ENCODE data around the gene CYP2W1. TPM values are rescaled to one million over a fixed set of nuclear protein-coding genes. Genes with fewer than 3 reads are reported as not detected.
"Not testable (repeated sequence)": the region's sequence is repeated elsewhere in the genome, so short reads cannot be mapped to it uniquely, and the experiment has no call there.

Gene CYP2W1
- total RNA-seq, 4 donors from 2014 or later = 5.7 to 18.6 (median 12.1) TPM

DNA sequence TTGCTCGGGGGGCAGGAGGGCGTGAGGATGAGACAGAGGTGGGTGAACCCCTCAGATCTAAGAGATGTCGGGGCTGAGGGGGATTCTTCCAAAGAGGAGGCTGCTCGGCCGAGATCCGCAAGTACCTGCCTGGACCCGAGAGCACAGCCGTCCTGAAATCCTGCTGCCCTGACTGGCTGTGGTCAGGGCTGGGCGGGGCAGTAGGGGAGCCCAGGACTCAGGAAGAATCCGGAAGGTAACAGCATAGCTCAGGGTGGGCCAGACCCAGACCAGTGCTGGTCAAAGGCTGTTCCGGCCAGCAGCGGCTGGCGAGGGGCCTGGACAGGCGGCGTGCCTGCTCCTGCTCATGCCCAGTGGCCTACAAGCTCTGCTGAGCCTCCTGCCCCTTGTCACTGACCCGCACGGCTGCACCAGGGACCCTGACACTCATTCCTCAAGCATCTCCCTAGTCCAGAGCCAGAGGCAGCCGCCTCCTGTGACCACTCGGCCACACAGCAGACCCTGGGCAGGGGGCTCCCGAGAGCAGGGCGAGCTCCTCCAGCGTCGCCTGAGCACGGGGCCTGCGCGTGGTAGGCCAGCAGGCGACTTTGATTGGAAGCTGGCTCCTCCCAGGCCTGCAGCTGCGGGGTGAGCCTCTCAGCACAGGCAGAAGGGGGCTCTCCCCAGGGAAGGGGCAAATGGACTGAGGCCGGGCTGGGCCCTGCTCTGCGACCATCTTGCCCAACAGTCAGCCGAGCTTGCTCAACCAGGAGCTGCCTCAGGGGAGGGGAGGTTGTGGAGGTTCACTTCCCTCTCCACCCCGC lies 25.4 kb upstream of the CYP2W1 start:
- DNase-seq (ENCODE audit: low spot score in 2 of 2) = peak in 1 of 2 donors; percentile 36
- peak in 1 of 2 donors; percentile 29 for TF ChIP-seq EP300 (IDR thresholded peaks at IDR 0.05)
- TF ChIP-seq POLR2A (IDR thresholded peaks at IDR 0.05) = no peak
- WGBS, 2 donors = 54 to 67% methylated on average over 22 to 24 of the region's 32 CpGs

DNA sequence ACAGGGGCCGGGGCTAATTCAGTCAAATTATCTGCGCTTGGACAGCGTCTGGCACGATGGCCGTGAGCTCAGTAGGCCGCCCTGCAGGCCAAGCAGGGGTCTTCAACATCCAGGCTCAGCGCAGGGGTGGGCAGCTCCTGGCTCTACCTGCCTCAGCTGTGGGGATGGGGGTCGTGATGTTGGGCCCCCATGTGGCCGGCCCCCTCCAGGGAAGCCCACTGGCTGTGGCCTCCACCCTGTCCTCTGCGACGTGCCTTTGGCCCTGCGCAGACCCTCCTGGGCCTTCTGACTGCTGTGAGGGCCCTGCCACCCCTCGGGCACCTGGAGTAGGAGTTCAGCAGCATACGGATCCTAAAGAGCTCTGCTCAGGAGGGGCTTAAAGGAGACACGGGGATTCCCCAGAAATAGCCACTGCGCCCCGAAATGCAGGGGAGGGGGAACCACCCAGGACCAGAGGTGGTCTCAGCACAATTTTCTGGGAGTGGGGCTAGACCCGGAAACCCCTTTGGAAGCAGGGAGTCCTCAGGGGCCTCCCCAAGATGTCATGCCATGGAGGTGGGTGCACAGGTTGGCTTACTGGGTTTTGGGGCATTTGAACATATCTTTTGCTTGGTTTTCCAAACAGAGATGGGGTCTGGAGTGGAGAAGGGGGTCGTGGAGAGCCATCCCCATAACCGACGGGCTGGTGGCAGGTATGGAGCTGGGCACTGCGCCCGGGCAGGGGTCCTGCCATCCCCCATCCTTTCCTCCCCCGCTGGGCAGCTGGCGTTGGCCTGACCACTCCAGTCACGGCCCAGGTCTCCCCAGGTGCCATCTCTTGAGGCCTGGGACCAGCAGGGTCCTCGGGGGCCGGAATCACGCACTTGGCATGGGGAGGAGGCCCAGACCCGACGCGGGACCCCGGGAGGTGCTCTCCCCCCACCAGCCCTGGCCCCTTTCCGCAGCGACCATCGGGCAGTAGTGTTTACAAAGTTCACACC lies 24.5 kb upstream of the CYP2W1 start:
- Histone ChIP-seq H3K27ac (no peak overlapping the region), H3K4me1 (peaks cover 0 to 37% (median 14%) of the 10 kb centered on the region in 4 donors), H3K9me3 (no peaks in the 10 kb centered on the region), H3K27me3 (peaks cover 0 to 50% of the 10 kb centered on the region in 2 donors), H3K36me3 (no peaks in the 10 kb centered on the region), H3K4me3 (no peak overlapping the region)
- TF ChIP-seq EP300 (IDR thresholded peaks at IDR 0.05) (no peak), POLR2A (IDR thresholded peaks at IDR 0.05) (no peak)
- TF ChIP-seq, protein P1, sequence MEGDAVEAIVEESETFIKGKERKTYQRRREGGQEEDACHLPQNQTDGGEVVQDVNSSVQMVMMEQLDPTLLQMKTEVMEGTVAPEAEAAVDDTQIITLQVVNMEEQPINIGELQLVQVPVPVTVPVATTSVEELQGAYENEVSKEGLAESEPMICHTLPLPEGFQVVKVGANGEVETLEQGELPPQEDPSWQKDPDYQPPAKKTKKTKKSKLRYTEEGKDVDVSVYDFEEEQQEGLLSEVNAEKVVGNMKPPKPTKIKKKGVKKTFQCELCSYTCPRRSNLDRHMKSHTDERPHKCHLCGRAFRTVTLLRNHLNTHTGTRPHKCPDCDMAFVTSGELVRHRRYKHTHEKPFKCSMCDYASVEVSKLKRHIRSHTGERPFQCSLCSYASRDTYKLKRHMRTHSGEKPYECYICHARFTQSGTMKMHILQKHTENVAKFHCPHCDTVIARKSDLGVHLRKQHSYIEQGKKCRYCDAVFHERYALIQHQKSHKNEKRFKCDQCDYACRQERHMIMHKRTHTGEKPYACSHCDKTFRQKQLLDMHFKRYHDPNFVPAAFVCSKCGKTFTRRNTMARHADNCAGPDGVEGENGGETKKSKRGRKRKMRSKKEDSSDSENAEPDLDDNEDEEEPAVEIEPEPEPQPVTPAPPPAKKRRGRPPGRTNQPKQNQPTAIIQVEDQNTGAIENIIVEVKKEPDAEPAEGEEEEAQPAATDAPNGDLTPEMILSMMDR (IDR thresholded peaks at IDR 0.05) = no peak
- WGBS, 2 donors = 77 to 81% methylated on average over 29 to 36 of the region's 36 CpGs
- no peak for DNase-seq (ENCODE audit: low spot score in 2 of 2)

More for the DNA sequence above, 25.4 kb upstream of the CYP2W1 start:
- Histone ChIP-seq H3K36me3 (no peaks in the 10 kb centered on the region), H3K27ac (no peak overlapping the region), H3K27me3 (peaks cover 0 to 54% of the 10 kb centered on the region in 2 donors), H3K9me3 (no peaks in the 10 kb centered on the region), H3K4me1 (peaks cover 0 to 37% (median 12%) of the 10 kb centered on the region in 4 donors), H3K4me3 (no peak overlapping the region)

DNA sequence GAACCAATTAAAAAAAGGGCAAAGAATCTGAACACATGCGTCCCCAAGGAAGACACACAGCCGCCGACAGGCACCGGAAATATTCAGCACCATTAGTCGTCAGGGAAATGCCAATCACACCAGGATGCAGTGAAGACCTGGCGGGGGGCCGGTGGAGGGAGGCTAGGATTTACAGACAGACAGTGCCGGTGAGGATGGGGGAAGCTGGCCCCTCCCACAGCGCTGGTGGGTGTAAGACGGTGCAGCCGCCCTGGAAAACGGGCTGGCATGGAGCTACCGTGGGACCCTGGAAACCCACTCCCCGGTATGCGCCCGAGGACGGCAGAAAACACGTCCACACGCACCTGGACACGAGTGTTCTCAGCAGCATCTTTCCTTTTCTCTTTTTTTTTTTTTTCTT lies 23.7 kb upstream of the CYP2W1 start:
- no peak overlapping the region for H3K27ac ChIP-seq
- no peak overlapping the region for H3K4me3 ChIP-seq
- H3K27me3 ChIP-seq = peaks cover 0 to 46% of the 10 kb centered on the region in 2 donors
- no peak for DNase-seq (ENCODE audit: low spot score in 2 of 2)
- 74 to 75% methylated on average over 20 of the region's 20 CpGs for WGBS, 2 donors
- TF ChIP-seq, protein P1 (IDR thresholded peaks at IDR 0.05) = no peak
- TF ChIP-seq POLR2A (IDR thresholded peaks at IDR 0.05) = no peak
- no peaks in the 10 kb centered on the region for H3K36me3 ChIP-seq
- H3K4me1 ChIP-seq = peaks cover 0 to 40% (median 17%) of the 10 kb centered on the region in 4 donors
- H3K9me3 ChIP-seq = no peaks in the 10 kb centered on the region

DNA sequence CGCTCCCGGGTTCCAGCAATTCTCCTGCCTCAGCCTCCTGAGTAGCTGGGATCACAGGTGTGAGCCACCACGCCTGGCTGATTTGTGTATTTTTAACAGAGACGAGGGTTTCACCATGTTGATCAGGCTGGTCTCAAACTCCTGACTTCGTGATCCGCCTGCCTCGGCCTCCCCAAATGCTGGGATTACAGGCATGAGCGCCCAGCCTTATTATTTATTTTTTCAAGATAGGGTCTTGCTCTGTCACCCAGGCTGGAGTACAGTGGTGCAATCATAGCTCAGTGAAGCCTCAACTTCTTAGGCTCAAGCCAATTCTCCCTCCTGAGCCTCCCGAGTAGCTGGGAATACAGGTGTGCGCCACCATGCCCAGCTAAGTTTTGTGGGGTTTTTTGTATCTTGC lies 23.2 kb upstream of the CYP2W1 start:
- H3K9me3 ChIP-seq; H3K36me3 ChIP-seq; DNase-seq (ENCODE audit: low spot score in 2 of 2); H3K4me3 ChIP-seq; H3K27ac ChIP-seq: not testable (repeated sequence)
- Histone ChIP-seq H3K27me3 (peaks cover 0 to 46% of the 10 kb centered on the region in 2 donors), H3K4me1 (peaks cover 0 to 43% (median 22%) of the 10 kb centered on the region in 4 donors)
- 95 to 96% methylated on average over 10 of the region's 10 CpGs for WGBS, 2 donors

DNA sequence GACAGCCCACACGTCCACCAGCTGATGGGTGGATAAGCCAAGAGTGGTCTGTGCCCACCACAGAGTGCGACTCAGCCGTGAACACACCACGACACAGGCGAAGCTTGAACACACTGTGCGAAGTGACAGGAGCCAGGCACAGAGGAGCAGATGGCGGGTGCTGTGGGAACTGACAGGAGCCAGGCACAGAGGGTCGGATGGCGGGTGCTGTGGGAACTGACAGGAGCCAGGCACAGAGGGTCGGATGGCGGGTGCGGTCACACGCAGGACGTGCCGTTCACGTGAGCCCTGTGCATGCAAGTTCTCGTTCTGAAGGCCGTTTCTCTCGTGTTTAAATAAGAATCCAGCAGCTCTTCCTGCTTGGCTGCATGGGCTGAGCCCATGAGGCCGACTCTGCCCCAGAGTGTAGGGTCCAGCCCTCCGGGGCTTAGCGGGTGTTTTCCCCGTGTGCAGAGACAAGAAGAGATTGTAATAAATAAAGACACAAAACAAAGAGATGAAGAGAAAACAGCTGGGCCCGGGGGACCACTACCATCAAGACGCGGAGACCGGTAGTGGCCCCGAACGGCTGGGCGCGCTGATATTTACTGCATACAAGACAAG lies 22.6 kb upstream of the CYP2W1 start:
- no peak for TF ChIP-seq EP300 (IDR thresholded peaks at IDR 0.05)
- TF ChIP-seq POLR2A (IDR thresholded peaks at IDR 0.05) = no peak
- TF ChIP-seq, protein P1 (IDR thresholded peaks at IDR 0.05) = no peak
- Histone ChIP-seq H3K4me3 (no peak overlapping the region), H3K4me1 (peaks cover 0 to 43% (median 25%) of the 10 kb centered on the region in 4 donors), H3K27ac (no peak overlapping the region), H3K27me3 (peaks cover 0 to 39% of the 10 kb centered on the region in 2 donors), H3K9me3 (no peaks in the 10 kb centered on the region), H3K36me3 (no peaks in the 10 kb centered on the region)
- no peak for DNase-seq (ENCODE audit: low spot score in 2 of 2)
- WGBS, 2 donors = 66 to 72% methylated on average over 31 of the region's 31 CpGs

DNA sequence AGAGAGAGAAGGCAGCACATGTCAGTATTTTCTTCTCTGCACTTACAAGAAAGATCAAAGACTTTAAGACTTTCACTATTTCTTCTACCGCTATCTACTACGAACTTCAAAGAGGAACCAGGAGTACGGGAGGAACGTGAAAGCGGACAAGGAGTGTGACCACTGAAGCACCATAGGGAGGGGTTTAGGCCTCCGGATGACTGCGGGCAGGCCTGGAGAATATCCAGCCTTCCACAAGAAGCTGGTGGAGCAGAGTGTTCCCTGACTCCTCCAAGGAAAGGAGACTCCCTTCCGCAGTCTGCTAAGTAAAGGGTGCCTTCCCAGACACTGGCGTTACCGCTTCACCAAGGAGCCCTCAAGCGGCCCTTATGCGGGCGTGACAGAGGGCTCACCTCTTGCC lies 22.0 kb upstream of the CYP2W1 start:
- Histone ChIP-seq H3K27me3 (peaks cover 0 to 36% of the 10 kb centered on the region in 2 donors), H3K4me1 (peaks cover 0 to 48% (median 29%) of the 10 kb centered on the region in 4 donors)
- H3K9me3 ChIP-seq; DNase-seq (ENCODE audit: low spot score in 2 of 2); H3K27ac ChIP-seq; H3K36me3 ChIP-seq; H3K4me3 ChIP-seq: not testable (repeated sequence)
- 66 to 69% methylated on average over 13 of the region's 13 CpGs for WGBS, 2 donors
